DND-41 (cell line): ENCODE results near the gene CDH3.

Experiments
- ATAC-seq: fragments of 200-7000 bp; cut with Tn5 transposase; 3 replicates; pipeline ENCODE4 v1.9.1; 2021; ENCODE audit warnings: low read depth; ENCODE audit not compliant: insufficient read depth
- DNase-seq: peaks from one replicate; pipeline ENCODE4 v3.0.0-alpha.2; 2020
- H2AFZ ChIP-seq: 2 replicates; pipeline ENCODE4 v1.6.0; 2012; ENCODE audit warnings: low read depth, low read length
- H3K27ac ChIP-seq: 2 replicates; pipeline ENCODE4 v1.5.1; 2012; ENCODE audit warnings: low read length, inconsistent platforms
- H3K27me3 ChIP-seq: fragments of 200-600 bp; sonication (generic); 2 replicates; pipeline ENCODE4 v1.6.0; 2012; ENCODE audit warnings: low read length, mild to moderate bottlenecking, inconsistent platforms; ENCODE audit not compliant: insufficient read depth, poor library complexity
- H3K36me3 ChIP-seq: 2 replicates; pipeline ENCODE4 v1.5.1; 2012; ENCODE audit warnings: low read length, inconsistent platforms; ENCODE audit not compliant: insufficient read depth
- H3K4me1 ChIP-seq: 2 replicates; pipeline ENCODE4 v1.5.1; 2012; ENCODE audit warnings: mild to moderate bottlenecking, low read length; ENCODE audit not compliant: insufficient read depth
- H3K4me2 ChIP-seq: 2 replicates; pipeline ENCODE4 v1.6.0; 2012; ENCODE audit warnings: mild to moderate bottlenecking, moderate library complexity, low read length, inconsistent platforms; ENCODE audit not compliant: insufficient read depth
- H3K4me3 ChIP-seq, 2 experiments: fragments of 200-600 bp in 1 of 2; shearing (Covaris generic) in 1 of 2; 2 replicates each; pipeline ENCODE4 v1.5.1; 2012 to 2016; ENCODE audit warnings: inconsistent platforms in 2 of 2, low read length in 2 of 2, mild to moderate bottlenecking in 2 of 2, low read depth in 1 of 2, moderate library complexity in 1 of 2
- H3K79me2 ChIP-seq: 2 replicates; pipeline ENCODE4 v1.6.0; 2012; ENCODE audit warnings: low read length, inconsistent platforms; ENCODE audit not compliant: insufficient read depth
- H3K9ac ChIP-seq: 2 replicates; pipeline ENCODE4 v1.6.0; 2012; ENCODE audit warnings: low read depth, mild to moderate bottlenecking, inconsistent platforms, low read length, moderate library complexity
- H3K9me3 ChIP-seq: 2 replicates; pipeline ENCODE4 v1.5.1; 2012; ENCODE audit warnings: low read length, moderate library complexity, mild to moderate bottlenecking, inconsistent platforms; ENCODE audit not compliant: insufficient read depth, severe bottlenecking
- H4K20me1 ChIP-seq: 2 replicates; pipeline ENCODE4 v1.6.0; 2012; ENCODE audit warnings: low read length; ENCODE audit not compliant: insufficient read depth
- EZH2 ChIP-seq: IDR thresholded peaks from 3 replicates; pipeline ENCODE4 v1.6.1; 2012; ENCODE audit warnings: borderline replicate concordance, low read depth, mild to moderate bottlenecking, moderate library complexity, low read length, inconsistent platforms; ENCODE audit not compliant: severe bottlenecking
- TF ChIP-seq, protein P1 (sequence below): IDR thresholded peaks from 2 replicates; pipeline ENCODE4 v1.5.1; 2012; ENCODE audit warnings: borderline replicate concordance, low read length, moderate library complexity, mild to moderate bottlenecking; ENCODE audit not compliant: poor library complexity, severe bottlenecking; ENCODE audit errors: extremely low read depth

The CDH3 gene

DNA sequence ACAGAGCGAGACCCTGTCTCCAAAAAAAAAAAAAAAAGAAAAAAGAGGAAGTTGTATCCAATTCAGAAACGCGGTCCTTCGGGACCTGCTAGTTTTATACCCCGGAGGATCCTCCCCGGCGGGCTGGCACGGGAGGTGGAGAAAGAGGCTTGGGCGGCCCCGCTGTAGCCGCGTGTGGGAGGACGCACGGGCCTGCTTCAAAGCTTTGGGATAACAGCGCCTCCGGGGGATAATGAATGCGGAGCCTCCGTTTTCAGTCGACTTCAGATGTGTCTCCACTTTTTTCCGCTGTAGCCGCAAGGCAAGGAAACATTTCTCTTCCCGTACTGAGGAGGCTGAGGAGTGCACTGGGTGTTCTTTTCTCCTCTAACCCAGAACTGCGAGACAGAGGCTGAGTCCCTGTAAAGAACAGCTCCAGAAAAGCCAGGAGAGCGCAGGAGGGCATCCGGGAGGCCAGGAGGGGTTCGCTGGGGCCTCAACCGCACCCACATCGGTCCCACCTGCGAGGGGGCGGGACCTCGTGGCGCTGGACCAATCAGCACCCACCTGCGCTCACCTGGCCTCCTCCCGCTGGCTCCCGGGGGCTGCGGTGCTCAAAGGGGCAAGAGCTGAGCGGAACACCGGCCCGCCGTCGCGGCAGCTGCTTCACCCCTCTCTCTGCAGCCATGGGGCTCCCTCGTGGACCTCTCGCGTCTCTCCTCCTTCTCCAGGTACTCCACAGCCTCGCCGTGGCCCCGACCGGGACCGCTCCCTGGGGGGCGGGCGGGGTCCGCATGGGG, at the start of gene CDH3:
Gene CDH3 (plus strand): TSS at position 596 of the 779 bp plus-strand sequence. CDS start 70 bp downstream, at position 666.
- no peak within 1 kb of the TSS for H2AFZ ChIP-seq
- ATAC-seq (no peak), DNase-seq (no peak)
- no peak within 1 kb of the TSS for H3K27ac ChIP-seq
- no peaks in the 10 kb centered on the region for H3K4me1 ChIP-seq
- H4K20me1 ChIP-seq, result no peaks in the 10 kb centered on the region
- no peaks in the 10 kb centered on the region for H3K79me2 ChIP-seq
- H3K4me3 ChIP-seq, result no peak within 1 kb of the TSS
- TF ChIP-seq, protein P1, sequence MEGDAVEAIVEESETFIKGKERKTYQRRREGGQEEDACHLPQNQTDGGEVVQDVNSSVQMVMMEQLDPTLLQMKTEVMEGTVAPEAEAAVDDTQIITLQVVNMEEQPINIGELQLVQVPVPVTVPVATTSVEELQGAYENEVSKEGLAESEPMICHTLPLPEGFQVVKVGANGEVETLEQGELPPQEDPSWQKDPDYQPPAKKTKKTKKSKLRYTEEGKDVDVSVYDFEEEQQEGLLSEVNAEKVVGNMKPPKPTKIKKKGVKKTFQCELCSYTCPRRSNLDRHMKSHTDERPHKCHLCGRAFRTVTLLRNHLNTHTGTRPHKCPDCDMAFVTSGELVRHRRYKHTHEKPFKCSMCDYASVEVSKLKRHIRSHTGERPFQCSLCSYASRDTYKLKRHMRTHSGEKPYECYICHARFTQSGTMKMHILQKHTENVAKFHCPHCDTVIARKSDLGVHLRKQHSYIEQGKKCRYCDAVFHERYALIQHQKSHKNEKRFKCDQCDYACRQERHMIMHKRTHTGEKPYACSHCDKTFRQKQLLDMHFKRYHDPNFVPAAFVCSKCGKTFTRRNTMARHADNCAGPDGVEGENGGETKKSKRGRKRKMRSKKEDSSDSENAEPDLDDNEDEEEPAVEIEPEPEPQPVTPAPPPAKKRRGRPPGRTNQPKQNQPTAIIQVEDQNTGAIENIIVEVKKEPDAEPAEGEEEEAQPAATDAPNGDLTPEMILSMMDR, result no peak
- TF ChIP-seq EZH2, result no peak
- H3K9ac ChIP-seq, result no peak within 1 kb of the TSS
- H3K9me3 ChIP-seq, result no peaks in the 10 kb centered on the region
- H3K36me3 ChIP-seq, result no peaks in the 10 kb centered on the region
- H3K4me2 ChIP-seq, result no peak within 1 kb of the TSS
- peaks cover 11% of the 10 kb centered on the region for H3K27me3 ChIP-seq

DNA sequence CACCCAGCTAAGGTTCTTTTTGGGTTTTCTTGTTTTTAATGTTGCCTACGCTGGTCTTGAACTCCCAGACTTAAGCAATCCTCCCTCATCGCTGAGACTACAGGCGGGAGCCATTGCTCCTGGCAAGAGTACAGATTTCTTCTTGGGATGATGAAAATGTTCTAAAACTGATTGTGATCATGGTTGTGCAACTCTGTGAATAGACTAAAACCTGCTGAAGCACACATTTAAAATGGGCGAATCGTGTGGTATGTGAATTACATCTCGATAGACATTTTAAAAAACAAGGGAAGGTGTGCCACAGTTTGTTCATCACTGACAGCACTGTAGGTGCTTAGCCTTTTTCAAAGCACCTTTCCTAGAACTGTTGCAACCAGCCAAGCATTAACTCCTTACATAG, 48.8 kb upstream of the CDH3 start:
- Histone ChIP-seq H3K27ac (no peak overlapping the region), H3K4me1 (no peaks in the 10 kb centered on the region), H2AFZ (no peak overlapping the region), H3K4me2 (no peak overlapping the region), H4K20me1 (no peaks in the 10 kb centered on the region), H3K27me3 (no peaks in the 10 kb centered on the region), H3K36me3 (no peaks in the 10 kb centered on the region), H3K79me2 (no peaks in the 10 kb centered on the region), H3K9ac (no peak overlapping the region), H3K4me3 (no peak overlapping the region), H3K9me3 (peaks cover 6% of the 10 kb centered on the region)
- TF ChIP-seq, protein P1, result no peak
- TF ChIP-seq EZH2, result no peak
- DNase-seq (no peak), ATAC-seq (no peak)

DNA sequence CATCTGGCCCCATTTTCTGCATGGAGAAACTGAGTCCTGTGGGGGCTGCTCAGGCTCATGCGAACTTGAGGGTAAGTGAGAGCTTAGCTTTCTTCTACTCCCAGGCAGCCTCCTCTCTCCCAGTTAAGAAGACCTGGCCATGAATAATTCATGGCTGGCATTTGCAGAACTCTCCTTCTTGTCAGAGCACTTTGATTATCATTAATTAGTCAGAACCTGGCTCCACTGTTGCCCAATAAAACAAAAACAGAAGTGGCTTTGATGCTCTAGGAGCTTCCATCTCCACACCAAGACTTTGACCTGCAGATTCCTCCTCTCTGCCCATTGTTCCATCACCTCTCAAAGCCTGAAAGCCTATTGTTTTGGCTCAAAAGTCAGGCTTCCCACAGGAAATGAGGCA, 45.5 kb upstream of the CDH3 start:
- Histone ChIP-seq H3K79me2 (no peaks in the 10 kb centered on the region), H3K9ac (no peak overlapping the region), H3K27ac (no peak overlapping the region), H2AFZ (no peak overlapping the region), H3K27me3 (no peaks in the 10 kb centered on the region), H3K4me3 (no peak overlapping the region), H3K36me3 (no peaks in the 10 kb centered on the region), H3K4me1 (no peaks in the 10 kb centered on the region), H3K4me2 (no peak overlapping the region), H4K20me1 (no peaks in the 10 kb centered on the region), H3K9me3 (no peaks in the 10 kb centered on the region)
- ATAC-seq, result no peak
- DNase-seq, result no peak
- TF ChIP-seq EZH2, result no peak
- TF ChIP-seq, protein P1, result no peak
